Activated CD4-positive, alpha-beta T cell treated with anti-CD3 and anti-CD28 coated beads for 1 hour (primary cell): ENCODE measurements around the gene KCNAB1.

Experiments used
- DNase-seq: peaks from one replicate; pipeline ENCODE4 v3.0.0-alpha.2; 2020

Gene KCNAB1

GRCh38 chr3:156472150-156472549, 351.8 kb downstream of the KCNAB1 start:
- no peak for DNase-seq

GRCh38 chr3:156472684-156473083, 352.3 kb downstream of the KCNAB1 start:
- no peak for DNase-seq

DNA sequence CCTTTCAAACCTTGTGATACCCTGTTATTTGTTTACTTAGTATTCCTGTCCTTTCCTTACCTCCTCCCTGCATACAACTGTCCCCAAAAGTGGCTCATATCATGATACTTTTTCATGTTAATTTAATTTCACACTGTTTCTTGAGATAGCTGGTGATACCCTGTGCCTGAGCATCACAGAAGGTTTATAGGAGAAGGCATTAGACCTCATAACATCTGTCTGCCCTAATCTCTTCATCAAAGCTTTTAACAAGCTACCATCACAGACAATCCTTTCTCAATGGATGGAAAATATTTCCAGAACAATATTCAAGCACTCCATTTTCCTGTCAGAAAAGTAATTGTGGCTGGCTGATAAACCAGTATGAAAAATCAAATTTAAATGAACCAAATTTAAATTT, 353.0 kb downstream of the KCNAB1 start:
- DNase-seq = no peak

DNA sequence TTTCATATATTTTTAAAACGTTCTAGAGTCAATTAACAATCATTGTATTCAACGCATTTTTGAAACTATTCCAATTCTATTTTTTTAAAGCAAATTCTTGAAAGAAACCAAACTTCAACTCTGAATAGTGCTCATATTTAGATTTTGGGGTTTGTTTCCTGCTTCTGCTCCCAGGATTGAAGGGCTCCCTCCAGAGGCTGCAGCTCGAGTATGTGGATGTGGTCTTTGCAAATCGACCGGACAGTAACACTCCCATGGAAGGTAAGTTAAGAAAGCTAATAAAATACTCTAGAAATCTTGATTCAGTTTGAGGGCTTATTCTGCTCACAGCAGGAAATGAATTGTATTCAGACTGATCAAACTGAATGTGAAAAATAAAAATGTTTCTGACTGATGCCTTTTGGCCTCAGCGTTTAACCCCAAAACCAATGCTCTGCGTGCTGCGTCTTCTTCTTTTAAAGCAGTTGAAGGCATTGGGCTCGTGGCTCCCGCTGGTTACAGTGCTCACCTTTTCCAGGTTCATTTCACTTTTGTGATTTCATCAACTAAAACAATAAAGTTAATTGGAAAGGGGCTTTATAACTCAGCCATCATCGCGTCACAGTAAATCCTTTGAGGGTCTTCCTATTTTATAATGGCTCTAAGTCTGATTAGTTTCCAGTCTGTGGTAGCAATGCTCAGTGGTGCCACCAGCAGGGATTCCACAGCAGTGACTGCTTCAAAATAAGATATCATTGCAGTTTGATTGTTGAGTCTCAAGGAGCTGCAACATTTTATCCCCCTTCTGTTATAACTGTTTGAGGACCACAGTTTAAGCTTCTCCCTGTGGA, 354.4 kb downstream of the KCNAB1 start:
- DNase-seq = no peak

DNA sequence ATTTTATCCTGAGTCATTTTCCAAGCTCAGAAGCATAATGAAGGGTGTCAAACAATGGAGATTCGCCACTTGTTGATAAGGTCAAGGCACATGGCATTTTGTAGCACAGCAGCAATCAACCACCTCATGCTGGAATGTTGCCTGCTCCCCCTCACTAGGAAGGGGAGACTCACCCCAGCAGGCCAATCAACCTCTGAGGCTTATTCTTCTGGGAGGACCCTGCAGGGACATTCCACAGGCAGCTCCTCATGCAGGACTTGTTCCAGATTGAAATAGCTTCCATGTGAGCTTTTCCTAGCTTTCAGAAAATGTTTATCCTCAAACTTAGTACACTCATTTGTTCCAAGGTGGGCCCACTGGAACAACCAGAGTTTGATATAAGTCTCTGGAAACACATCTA, 356.9 kb downstream of the KCNAB1 start:
- DNase-seq = no peak

DNA sequence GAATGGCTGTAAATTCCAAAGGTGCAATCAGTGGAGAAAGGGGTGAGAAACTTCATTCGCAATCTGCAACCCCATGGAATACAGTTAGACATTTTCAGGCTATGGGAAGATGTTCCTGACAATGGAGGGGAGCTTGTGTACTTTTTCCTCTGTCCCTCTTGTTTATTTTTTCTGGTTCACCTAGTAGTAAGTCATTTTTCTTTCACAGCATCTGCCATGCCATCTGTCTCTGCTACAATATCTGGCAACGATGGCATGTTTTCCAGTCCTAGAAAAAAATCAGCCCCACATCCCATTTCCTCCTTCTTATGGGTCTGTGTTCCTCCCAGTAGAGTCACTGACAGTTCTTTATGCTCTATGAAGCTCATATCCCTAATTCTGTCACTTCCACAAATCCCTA, 358.5 kb downstream of the KCNAB1 start:
- DNase-seq = no peak

DNA sequence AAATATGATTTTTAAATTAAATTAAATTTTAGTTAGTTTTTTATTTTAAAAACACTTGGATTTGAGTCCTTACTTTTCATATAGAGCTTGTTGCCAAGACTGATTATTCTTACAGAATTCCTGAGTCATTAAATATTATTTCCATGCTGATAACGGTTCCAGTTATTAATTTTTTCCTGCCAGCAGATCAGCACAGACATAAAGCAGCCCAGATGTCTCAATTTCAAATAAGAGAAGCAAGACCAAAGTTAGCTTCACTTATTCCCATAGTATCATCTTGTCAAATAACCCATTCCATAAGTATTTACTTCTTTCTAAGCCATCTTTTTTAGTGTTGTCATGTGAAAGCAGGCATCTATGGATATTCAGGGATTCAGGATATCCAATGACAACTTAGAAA, 359.2 kb downstream of the KCNAB1 start:
- DNase-seq = no peak

GRCh38 chr3:156480949-156481348, 360.6 kb downstream of the KCNAB1 start:
- no peak for DNase-seq

GRCh38 chr3:156483002-156483401, 362.6 kb downstream of the KCNAB1 start:
- no peak for DNase-seq

DNA sequence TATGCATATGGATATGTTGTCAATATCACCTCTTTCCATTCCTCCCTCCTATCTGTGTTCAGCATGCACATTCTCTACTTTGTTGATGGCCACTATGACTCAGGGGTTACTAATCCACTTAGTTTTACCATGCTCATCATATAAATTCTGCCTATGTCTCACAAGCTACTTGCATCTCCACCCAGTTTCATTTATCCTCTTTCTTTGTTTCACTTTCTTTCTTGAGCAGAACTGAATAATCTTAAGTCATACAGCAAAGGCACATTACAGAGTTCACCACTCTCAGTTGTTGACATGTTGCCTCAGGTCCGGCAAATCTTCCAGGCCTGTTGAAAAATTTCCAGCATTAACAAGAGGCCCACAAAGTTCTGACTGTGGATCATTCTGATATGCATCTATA, 363.0 kb downstream of the KCNAB1 start:
- DNase-seq = no peak

DNA sequence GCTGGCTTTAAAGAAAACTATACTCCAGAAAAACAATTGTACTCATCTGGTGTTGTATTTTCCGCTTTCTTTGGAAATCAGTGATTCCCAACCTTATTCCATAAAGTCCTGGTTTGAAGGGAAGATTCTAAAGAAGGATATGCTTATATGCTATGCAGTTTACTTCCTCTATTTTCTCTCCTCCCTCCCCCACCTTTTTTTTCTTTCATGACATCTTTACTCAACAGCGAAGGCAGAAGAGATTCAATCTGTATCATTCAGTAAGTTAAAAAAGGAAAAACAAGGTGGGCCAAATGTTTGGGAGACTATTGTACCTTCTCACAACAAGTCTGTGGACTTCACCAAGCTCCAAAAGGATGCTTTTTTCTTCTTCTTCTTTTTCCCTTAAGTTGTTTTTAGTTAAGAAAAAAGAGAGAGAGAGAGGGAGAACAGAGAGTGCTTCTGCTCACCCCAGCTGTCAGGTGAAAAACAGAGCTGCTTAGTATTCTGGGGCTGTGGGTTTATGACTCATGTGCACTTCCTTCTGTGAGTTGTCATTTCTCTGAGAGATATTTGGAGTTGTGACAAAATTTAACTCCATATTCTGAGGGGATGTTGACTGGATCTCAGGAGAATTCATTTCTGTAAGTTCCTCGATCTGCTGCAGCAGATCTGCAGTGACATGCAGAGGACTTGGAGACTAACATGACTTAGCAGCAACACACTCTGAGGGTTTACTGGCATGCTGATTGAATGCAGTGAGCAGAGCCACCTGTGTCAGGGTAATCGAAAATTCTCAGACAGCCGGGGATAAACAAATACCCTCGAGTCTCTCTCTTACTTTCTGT, 363.8 kb downstream of the KCNAB1 start:
- DNase-seq = peak; percentile 14

- DNase-seq = no peak
Measured at GRCh38 chr3:156488767-156489166, 368.4 kb downstream of the KCNAB1 start.

DNA sequence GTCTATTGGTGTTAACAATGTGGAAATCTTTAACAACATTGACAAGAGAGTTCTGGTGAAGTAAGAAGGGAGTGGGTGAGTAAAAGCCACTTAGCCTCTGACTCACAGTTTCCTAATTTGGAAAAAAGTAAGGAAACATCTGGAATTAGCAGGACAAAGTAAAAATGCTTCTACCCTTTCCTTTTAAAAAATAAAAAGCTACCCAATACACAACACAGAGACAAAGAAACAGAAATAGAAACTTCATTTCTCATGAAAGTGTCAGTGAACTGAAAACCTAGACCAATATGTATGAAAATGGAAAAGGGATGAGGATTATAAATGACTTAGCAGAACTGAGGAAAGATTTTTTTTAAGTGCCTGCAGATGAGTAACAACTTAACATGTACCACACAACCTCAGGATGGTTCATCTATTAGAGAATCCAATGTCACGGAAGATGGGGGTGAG, 369.1 kb downstream of the KCNAB1 start:
- DNase-seq = no peak

GRCh38 chr3:156491192-156491591, 370.8 kb downstream of the KCNAB1 start:
- no peak for DNase-seq

- no peak for DNase-seq
Measured at GRCh38 chr3:156492801-156493261, 372.5 kb downstream of the KCNAB1 start.

GRCh38 chr3:156493887-156494286, 373.5 kb downstream of the KCNAB1 start:
- no peak for DNase-seq

DNA sequence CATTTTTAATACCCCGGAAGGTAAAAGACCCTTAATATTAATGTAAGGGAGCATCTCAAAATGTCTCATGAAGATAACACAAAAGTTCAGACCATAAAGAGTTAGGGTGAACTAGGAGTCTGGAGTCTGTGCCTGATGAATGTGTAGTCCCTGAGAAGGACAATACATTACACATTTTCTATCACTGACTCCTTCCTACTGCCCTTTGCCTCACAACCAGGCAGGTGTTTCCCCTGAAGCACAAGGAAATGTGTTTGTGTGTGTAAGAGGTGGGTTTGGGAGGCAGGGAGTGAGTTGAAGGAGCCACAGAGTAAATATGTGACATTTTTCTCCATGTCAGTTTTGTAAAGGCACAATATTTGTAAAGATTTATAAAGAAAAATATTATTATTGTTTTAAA, 375.4 kb downstream of the KCNAB1 start:
- no peak for DNase-seq

DNA sequence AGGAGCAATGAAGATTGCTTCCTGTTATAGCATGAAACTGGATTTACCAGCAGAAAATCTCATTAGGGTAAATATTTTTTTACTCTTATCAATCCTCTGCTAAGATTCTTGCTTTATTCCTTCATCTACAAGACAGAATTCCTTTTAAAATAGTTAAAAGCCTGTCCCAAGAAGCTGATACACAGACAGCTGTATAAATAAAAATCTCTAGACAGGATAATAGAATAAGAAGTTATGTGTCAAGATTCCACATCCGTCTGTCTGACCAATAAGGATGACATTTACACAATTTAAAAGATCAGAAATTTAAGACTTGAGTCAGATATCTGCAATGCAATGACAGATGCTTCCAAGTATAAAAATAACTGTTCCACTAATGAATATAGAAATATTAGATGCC, 376.9 kb downstream of the KCNAB1 start:
- DNase-seq = no peak

DNA sequence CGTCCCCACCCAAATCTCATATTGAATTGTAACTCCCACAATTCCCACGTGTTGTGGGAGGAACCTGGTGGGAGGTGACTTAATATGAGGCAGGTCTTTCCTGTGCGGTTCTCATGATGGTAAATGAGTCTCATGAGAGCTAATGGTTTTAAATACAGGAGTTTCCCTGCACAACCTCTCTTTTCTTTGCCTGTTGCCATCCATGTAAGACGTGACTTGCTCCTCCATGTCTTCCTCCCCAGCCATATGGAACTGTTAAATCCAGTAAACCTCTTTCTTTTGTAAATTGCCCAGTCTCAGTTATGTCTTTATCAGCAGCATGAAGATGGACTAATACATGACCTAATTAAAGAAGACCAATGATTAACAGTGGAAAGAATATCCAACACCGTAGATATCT, 377.9 kb downstream of the KCNAB1 start:
- no peak for DNase-seq

DNA sequence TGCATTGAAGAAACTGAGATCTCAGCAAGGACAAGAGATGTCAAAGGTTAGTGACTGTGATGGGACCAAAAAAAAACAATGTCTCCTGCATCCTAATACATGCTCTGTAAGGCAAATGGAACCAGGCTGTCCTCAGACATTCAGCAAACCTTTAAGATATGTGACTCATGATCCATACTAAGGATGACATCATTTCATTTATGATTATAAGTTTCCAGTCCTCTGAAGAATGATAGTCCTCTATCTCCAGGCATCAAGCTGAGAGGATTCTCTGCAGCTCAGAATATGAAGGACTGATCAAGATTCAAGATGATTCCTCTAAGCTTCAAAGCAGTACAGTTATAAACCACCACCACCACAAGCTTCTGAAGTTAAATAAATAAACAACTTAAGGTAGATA, 386.9 kb downstream of the KCNAB1 start:
- no peak for DNase-seq

DNA sequence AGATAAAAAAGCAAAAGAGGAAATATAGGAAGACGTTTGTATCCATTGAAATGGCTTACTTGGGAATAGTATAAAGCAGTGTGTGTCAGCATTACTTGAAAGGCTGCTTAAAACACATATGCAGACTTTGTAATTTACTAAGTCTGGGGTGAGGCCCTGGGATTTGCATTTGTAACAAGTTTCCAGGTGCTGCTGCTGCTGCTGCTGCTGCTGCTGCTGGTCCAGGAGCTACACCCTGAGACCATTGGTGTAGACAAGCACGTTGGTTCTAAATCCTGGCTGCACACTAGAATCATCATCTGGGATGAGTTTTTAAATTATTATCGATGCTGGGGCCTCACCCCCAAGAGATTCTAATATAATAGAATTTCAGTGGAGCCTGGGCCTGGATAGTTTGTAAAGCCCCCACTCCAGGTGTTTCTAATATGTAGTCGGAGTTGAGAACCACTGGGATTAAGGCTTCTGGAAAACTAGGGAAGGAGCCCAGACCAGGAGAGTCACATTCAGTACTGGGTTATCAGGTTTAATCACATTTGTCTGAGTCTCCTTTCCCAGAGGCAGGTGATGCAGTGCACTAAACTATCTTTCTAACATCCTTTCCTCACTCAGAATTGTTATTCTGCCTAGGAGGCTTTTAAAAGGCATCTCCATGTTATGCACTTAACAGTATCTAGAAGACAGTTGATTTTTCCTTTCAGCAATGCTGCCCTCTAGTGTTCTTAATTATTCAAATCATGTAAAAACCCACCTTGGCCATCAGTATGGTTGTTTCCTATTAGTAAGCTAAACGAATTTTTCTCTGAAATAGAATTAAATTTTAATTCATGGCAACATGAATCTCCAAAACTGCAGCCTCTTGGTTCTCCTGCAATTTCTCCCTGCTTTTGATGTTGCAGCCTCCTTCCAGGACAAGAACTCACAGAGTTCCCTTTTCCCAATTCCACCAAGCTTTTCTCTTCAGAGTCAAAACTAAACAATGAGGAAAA, 389.1 kb downstream of the KCNAB1 start:
- no peak for DNase-seq

DNA sequence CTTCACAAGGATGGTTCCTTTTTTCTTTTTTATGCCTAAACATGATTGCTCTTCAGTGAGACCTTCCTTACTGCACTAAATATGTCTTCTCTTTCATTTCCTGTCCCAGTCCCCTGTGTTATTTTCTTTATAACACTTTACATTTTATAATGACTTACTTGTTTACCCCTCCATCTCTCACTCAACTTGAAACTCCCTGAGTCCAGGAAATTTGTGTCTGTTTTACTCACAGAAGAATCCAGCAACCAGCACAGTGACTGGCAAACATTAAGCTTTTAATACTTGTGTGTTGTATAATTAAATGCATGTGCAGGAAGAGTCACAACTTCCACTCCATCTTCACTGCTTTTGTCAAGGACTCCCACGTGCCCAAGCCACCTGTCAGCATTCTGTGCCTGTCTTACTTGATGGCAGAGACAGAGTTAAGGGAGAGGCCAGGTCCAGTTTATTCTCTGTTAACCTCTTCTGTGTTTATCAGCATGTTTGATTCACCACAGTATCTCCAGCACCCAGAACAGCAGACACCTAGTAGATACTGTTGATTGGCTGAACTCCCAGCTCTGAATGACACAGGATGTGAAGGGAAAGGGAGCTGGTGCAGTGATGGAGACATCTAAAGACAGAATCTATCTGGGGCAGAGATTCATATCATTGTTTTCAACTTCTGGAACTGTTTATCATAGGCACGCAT, 391.8 kb downstream of the KCNAB1 start:
- DNase-seq = no peak
